BLaER1 (cell line): ENCODE measurements around the gene HIPK1.
A peak's percentile ranks its signal among the peaks of the same experiment; 100 is the strongest.

Source experiments
- H3K27ac ChIP-seq: shearing (Covaris generic); formaldehyde crosslinking; 2 replicates; pipeline ENCODE4 v1.8.1; 2022
- H3K27me3 ChIP-seq: shearing (Covaris generic); formaldehyde crosslinking; 2 replicates; pipeline ENCODE4 v1.8.1; 2022
- H3K36me3 ChIP-seq: shearing (Covaris generic); formaldehyde crosslinking; 2 replicates; pipeline ENCODE4 v1.8.1; 2022
- H3K4me1 ChIP-seq: shearing (Covaris generic); formaldehyde crosslinking; 2 replicates; pipeline ENCODE4 v1.8.1; 2022
- H3K4me2 ChIP-seq: shearing (Covaris generic); formaldehyde crosslinking; 2 replicates; pipeline ENCODE4 v1.8.1; 2022
- H3K4me3 ChIP-seq: shearing (Covaris generic); formaldehyde crosslinking; 2 replicates; pipeline ENCODE4 v1.8.1; 2022
- H3K9ac ChIP-seq: shearing (Covaris generic); formaldehyde crosslinking; 2 replicates; pipeline ENCODE4 v1.8.1; 2022
- H3K9me3 ChIP-seq: shearing (Covaris generic); formaldehyde crosslinking; 2 replicates; pipeline ENCODE4 v1.8.1; 2022
- H4K20me1 ChIP-seq: shearing (Covaris generic); formaldehyde crosslinking; 2 replicates; pipeline ENCODE4 v1.8.1; 2022
- Cebpa-rat ChIP-seq: shearing (Covaris generic); IDR thresholded peaks from 2 replicates; pipeline ENCODE4 v1.8.1; 2022

Gene HIPK1

GRCh38 chr1:113990530-113990929, 61.4 kb downstream of the HIPK1 start:
- no peak for TF ChIP-seq Cebpa-rat
- no peak overlapping the region for H3K27ac ChIP-seq
- H3K9me3 ChIP-seq, result peaks cover 82% of the 10 kb centered on the region
- H3K27me3 ChIP-seq, result no peaks in the 10 kb centered on the region
- peaks cover 8% of the 10 kb centered on the region for H3K4me1 ChIP-seq
- no peak overlapping the region for H3K4me3 ChIP-seq
- H4K20me1 ChIP-seq, result no peaks in the 10 kb centered on the region
- H3K36me3 ChIP-seq, result no peaks in the 10 kb centered on the region
- H3K4me2 ChIP-seq, result no peak overlapping the region
- no peak overlapping the region for H3K9ac ChIP-seq

GRCh38 chr1:113990961-113991360, 61.8 kb downstream of the HIPK1 start:
- TF ChIP-seq Cebpa-rat, result no peak
- no peak overlapping the region for H3K4me3 ChIP-seq
- H3K4me1 ChIP-seq, result peaks cover 8% of the 10 kb centered on the region
- H4K20me1 ChIP-seq, result no peaks in the 10 kb centered on the region
- no peak overlapping the region for H3K9ac ChIP-seq
- no peak overlapping the region for H3K27ac ChIP-seq
- no peak overlapping the region for H3K4me2 ChIP-seq
- H3K9me3 ChIP-seq, result peaks cover 82% of the 10 kb centered on the region
- H3K27me3 ChIP-seq, result no peaks in the 10 kb centered on the region
- H3K36me3 ChIP-seq, result no peaks in the 10 kb centered on the region

GRCh38 chr1:113991467-113991997, 62.4 kb downstream of the HIPK1 start:
- H3K4me2 ChIP-seq, result peak overlapping the region; percentile 31; the same call in 1 of the 2 replicates
- peaks cover 8% of the 10 kb centered on the region for H3K4me1 ChIP-seq
- no peak for TF ChIP-seq Cebpa-rat
- H3K9me3 ChIP-seq, result peaks cover 82% of the 10 kb centered on the region
- H3K27ac ChIP-seq, result no peak overlapping the region
- no peak overlapping the region for H3K9ac ChIP-seq
- no peak overlapping the region for H3K4me3 ChIP-seq
- no peaks in the 10 kb centered on the region for H4K20me1 ChIP-seq
- H3K27me3 ChIP-seq, result no peaks in the 10 kb centered on the region
- no peaks in the 10 kb centered on the region for H3K36me3 ChIP-seq

- Histone ChIP-seq H3K4me2 (no peak overlapping the region), H3K36me3 (no peaks in the 10 kb centered on the region), H4K20me1 (no peaks in the 10 kb centered on the region), H3K27ac (no peak overlapping the region), H3K27me3 (no peaks in the 10 kb centered on the region), H3K9ac (no peak overlapping the region), H3K9me3 (peaks cover 68% of the 10 kb centered on the region), H3K4me3 (no peak overlapping the region), H3K4me1 (peaks cover 8% of the 10 kb centered on the region)
- no peak for TF ChIP-seq Cebpa-rat
Observed at GRCh38 chr1:113993072-113993471, 63.9 kb downstream of the HIPK1 start.

GRCh38 chr1:113993766-113994165, 64.6 kb downstream of the HIPK1 start:
- H3K9me3 ChIP-seq, result peaks cover 61% of the 10 kb centered on the region

GRCh38 chr1:113995382-113995781, 66.3 kb downstream of the HIPK1 start:
- Histone ChIP-seq H3K27ac (no peak overlapping the region), H3K27me3 (no peaks in the 10 kb centered on the region), H3K4me1 (peaks cover 14% of the 10 kb centered on the region), H3K4me3 (no peak overlapping the region), H4K20me1 (no peaks in the 10 kb centered on the region), H3K4me2 (no peak overlapping the region), H3K9me3 (peaks cover 45% of the 10 kb centered on the region), H3K9ac (no peak overlapping the region), H3K36me3 (no peaks in the 10 kb centered on the region)
- TF ChIP-seq Cebpa-rat, result no peak

More at GRCh38 chr1:113993766-113994165, 64.6 kb downstream of the HIPK1 start:
- Histone ChIP-seq H3K4me2 (no peak overlapping the region), H3K27me3 (no peaks in the 10 kb centered on the region), H3K4me3 (no peak overlapping the region), H3K36me3 (no peaks in the 10 kb centered on the region), H3K9ac (no peak overlapping the region), H3K27ac (no peak overlapping the region), H3K4me1 (peaks cover 14% of the 10 kb centered on the region), H4K20me1 (no peaks in the 10 kb centered on the region)
- TF ChIP-seq Cebpa-rat, result no peak

DNA sequence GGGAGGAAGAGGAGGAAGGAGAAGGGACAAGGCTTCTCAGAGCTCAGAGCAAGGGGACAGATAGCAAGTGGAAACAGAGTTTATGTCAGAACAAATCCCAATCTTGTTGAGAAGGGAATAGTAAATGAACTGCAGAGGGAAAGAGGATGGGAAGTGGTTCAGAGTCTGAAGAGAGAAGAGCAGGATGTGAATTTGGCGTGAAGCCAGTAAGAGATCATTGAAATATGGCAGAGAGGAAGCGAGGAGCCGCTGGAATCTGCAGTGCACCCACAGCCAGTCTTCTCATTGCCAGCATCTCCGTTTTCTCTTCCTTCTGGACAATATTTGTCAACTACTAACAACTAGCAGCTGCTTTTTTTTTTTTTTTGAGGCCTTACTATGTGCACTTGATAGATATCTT, 69.2 kb downstream of the HIPK1 start:
- H3K4me3 ChIP-seq, result no peak overlapping the region
- no peak overlapping the region for H3K27ac ChIP-seq
- peaks cover 33% of the 10 kb centered on the region for H3K9me3 ChIP-seq
- no peaks in the 10 kb centered on the region for H3K27me3 ChIP-seq
- H4K20me1 ChIP-seq, result no peaks in the 10 kb centered on the region
- no peaks in the 10 kb centered on the region for H3K36me3 ChIP-seq
- H3K4me2 ChIP-seq, result no peak overlapping the region
- H3K4me1 ChIP-seq, result peaks cover 24% of the 10 kb centered on the region
- H3K9ac ChIP-seq, result no peak overlapping the region
- TF ChIP-seq Cebpa-rat, result no peak

GRCh38 chr1:113999233-113999632, 70.1 kb downstream of the HIPK1 start:
- Histone ChIP-seq H3K27me3 (no peaks in the 10 kb centered on the region), H3K4me3 (no peak overlapping the region), H4K20me1 (no peaks in the 10 kb centered on the region), H3K27ac (no peak overlapping the region), H3K9me3 (peaks cover 24% of the 10 kb centered on the region), H3K4me2 (no peak overlapping the region), H3K9ac (no peak overlapping the region), H3K4me1 (peaks cover 32% of the 10 kb centered on the region), H3K36me3 (no peaks in the 10 kb centered on the region)
- TF ChIP-seq Cebpa-rat, result no peak

DNA sequence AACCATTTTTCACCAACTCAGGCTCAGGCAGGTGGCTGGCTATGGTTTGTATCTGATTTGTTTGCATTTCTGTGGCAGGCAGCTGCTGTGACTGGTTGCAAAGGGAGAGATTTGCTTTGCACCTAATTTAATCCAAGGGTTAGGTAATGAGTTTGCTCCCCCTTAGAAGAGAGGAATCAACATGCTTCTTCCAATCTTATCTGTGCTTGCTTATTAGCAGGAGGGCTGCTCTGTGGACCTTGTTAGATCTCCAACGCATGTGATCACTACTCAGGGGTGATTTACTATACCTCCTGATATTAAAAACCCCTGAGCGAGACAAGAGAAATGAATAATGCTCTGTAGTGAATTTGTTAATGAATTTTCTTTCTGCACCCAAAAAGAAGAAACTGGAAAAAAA, 70.7 kb downstream of the HIPK1 start:
- no peak for TF ChIP-seq Cebpa-rat
- no peak overlapping the region for H3K27ac ChIP-seq
- no peaks in the 10 kb centered on the region for H3K36me3 ChIP-seq
- no peak overlapping the region for H3K4me3 ChIP-seq
- H4K20me1 ChIP-seq, result no peaks in the 10 kb centered on the region
- H3K4me2 ChIP-seq, result no peak overlapping the region
- H3K27me3 ChIP-seq, result no peaks in the 10 kb centered on the region
- H3K4me1 ChIP-seq, result peaks cover 38% of the 10 kb centered on the region
- H3K9me3 ChIP-seq, result peaks cover 19% of the 10 kb centered on the region
- H3K9ac ChIP-seq, result no peak overlapping the region

DNA sequence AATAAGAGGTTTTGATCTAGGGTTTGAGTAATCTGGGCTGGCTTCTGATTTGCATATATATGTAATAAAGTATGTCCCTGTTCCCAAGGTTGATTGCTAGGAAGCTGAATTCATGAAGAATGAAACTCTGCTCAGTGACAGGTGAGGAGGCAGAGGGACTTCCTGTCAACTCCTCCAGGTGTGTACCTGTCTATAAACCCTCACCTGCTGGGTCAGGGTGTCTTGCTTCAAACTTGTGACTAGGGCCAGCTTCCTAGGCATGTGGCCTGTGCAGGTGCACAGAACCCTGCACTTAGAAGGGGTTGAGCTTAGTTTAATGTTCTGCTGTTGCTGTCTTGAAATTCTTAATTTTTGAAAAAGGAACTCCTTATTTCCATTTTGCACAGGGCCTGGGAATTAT, 71.3 kb downstream of the HIPK1 start:
- Histone ChIP-seq H3K27ac (no peak overlapping the region), H3K4me2 (no peak overlapping the region), H3K27me3 (no peaks in the 10 kb centered on the region), H3K9me3 (peaks cover 14% of the 10 kb centered on the region), H4K20me1 (no peaks in the 10 kb centered on the region), H3K36me3 (no peaks in the 10 kb centered on the region), H3K4me1 (peaks cover 41% of the 10 kb centered on the region), H3K9ac (no peak overlapping the region), H3K4me3 (no peak overlapping the region)
- no peak for TF ChIP-seq Cebpa-rat
